Esophagus muscularis mucosa (tissue), 3 donors: Measurements from ENCODE around the gene OR14A16.

Experiments
- POLR2A ChIP-seq: fragments of 450-650 bp; IDR thresholded peaks from one replicate; pipeline ENCODE4 v1.6.1; 2017; ENCODE audit warnings: antibody characterized with exemption, moderate library complexity, mild to moderate bottlenecking, low read depth
- POLR2AphosphoS5 ChIP-seq, 2 donors: sonication (generic); formaldehyde crosslinking; IDR thresholded peaks; one replicate each; pipeline ENCODE4 v1.6.1; 2017; ENCODE audit warnings: antibody characterized with exemption in 2 of 2
- TF ChIP-seq, protein P1 (sequence below), 3 experiments: fragments of 200-600 bp in 2 of 3; fragments of 450-650 bp in 1 of 3; sonication (generic) in 2 of 3; IDR thresholded peaks; one replicate each; pipeline ENCODE4 v1.5.1; 2017 to 2019; ENCODE audit warnings: antibody characterized with exemption in 3 of 3, mild to moderate bottlenecking in 2 of 3, moderate library complexity in 1 of 3

GRCh38 chr1:247822060-247822459, 1.9 kb downstream of the OR14A16 start:
- no peak for TF ChIP-seq POLR2AphosphoS5 (IDR thresholded peaks at IDR 0.05)
- TF ChIP-seq, protein P1, sequence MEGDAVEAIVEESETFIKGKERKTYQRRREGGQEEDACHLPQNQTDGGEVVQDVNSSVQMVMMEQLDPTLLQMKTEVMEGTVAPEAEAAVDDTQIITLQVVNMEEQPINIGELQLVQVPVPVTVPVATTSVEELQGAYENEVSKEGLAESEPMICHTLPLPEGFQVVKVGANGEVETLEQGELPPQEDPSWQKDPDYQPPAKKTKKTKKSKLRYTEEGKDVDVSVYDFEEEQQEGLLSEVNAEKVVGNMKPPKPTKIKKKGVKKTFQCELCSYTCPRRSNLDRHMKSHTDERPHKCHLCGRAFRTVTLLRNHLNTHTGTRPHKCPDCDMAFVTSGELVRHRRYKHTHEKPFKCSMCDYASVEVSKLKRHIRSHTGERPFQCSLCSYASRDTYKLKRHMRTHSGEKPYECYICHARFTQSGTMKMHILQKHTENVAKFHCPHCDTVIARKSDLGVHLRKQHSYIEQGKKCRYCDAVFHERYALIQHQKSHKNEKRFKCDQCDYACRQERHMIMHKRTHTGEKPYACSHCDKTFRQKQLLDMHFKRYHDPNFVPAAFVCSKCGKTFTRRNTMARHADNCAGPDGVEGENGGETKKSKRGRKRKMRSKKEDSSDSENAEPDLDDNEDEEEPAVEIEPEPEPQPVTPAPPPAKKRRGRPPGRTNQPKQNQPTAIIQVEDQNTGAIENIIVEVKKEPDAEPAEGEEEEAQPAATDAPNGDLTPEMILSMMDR (IDR thresholded peaks at IDR 0.05) = no peak
- no peak for TF ChIP-seq POLR2A
